ENCODE measurements around the gene USP32. TPM values are rescaled to one million over a fixed set of nuclear protein-coding genes. Genes with fewer than 3 reads are reported as not detected.

Gene USP32
- total RNA-seq, 1 experiment from 2014 or later: 103 TPM

- no peaks in the 10 kb centered on the region; the same call in 1 of the 2 replicates for H3K36me3 Mint-ChIP-seq
- CTCF ChIA-PET: interaction anchor here (1.5 kb wide), 1 partner anchor 74 kb away, joined by 3 read pairs; no protein-coding TSS in a partner anchor
- peak; percentile 60 for ATAC-seq
- TF ChIP-seq USF2 (CRISPR knock-in tag; IDR thresholded peaks at IDR 0.05) (0 out of 2 replicates have a peak, but pooled peaks have one; percentile 17), ZBTB21 (CRISPR knock-in tag; IDR thresholded peaks at IDR 0.05; ENCODE audit: borderline replicate concordance) (no peak)
- H3K4me1 Mint-ChIP-seq: peaks cover 29% of the 10 kb centered on the region
- no peak overlapping the region for H3K4me3 Mint-ChIP-seq
- no peaks in the 10 kb centered on the region for H3K27me3 Mint-ChIP-seq (ENCODE audit: low read depth)
- DNase-seq (ENCODE audit: low spot score): no peak
- H3K9me3 Mint-ChIP-seq: no peaks in the 10 kb centered on the region
- peak overlapping the region; percentile 26; the same call in 1 of the 2 replicates for H3K27ac Mint-ChIP-seq
- POLR2A ChIA-PET: no interaction called here
Measured at GRCh38 chr17:60305141-60305540, 86.8 kb downstream of the USP32 start.

GRCh38 chr17:60304502-60304901 is 87.4 kb downstream of the USP32 start:
- Mint-ChIP-seq H3K4me1 (peaks cover 29% of the 10 kb centered on the region), H3K9me3 (no peaks in the 10 kb centered on the region), H3K27me3 (ENCODE audit: low read depth) (no peaks in the 10 kb centered on the region), H3K4me3 (no peak overlapping the region), H3K27ac (no peak overlapping the region), H3K36me3 (no peaks in the 10 kb centered on the region; the same call in 1 of the 2 replicates)
- no peak for DNase-seq (ENCODE audit: low spot score)
- TF ChIP-seq SMAD3 (CRISPR knock-in tag; IDR thresholded peaks at IDR 0.05; ENCODE audit: borderline replicate concordance) (no peak), ZNF396 (CRISPR knock-in tag; IDR thresholded peaks at IDR 0.05; ENCODE audit: borderline replicate concordance) (no peak), E2F1 (CRISPR knock-in tag; IDR thresholded peaks at IDR 0.05) (no peak), ZNF263 (CRISPR knock-in tag; IDR thresholded peaks at IDR 0.05; ENCODE audit: low read depth) (no peak), NR2C2 (CRISPR knock-in tag; IDR thresholded peaks at IDR 0.05) (no peak), ETV6 (CRISPR knock-in tag; IDR thresholded peaks at IDR 0.05) (no peak), IRF1 (CRISPR knock-in tag; IDR thresholded peaks at IDR 0.05) (no peak), STAT6 (CRISPR knock-in tag; conservative IDR thresholded peaks at IDR 0.05; ENCODE audit: low read depth) (no peak), ELF4 (CRISPR knock-in tag; IDR thresholded peaks at IDR 0.05; ENCODE audit: low read depth) (no peak), ZBTB21 (CRISPR knock-in tag; IDR thresholded peaks at IDR 0.05; ENCODE audit: borderline replicate concordance) (no peak), E2F4 (CRISPR knock-in tag; IDR thresholded peaks at IDR 0.05; ENCODE audit: borderline replicate concordance, low read depth) (no peak), NR1H2 (CRISPR knock-in tag; IDR thresholded peaks at IDR 0.05) (no peak)
- CTCF ChIA-PET: interaction anchor here (1.5 kb wide), 1 partner anchor 73 kb away, joined by 3 read pairs; no protein-coding TSS in a partner anchor
- ATAC-seq: no peak
- POLR2A ChIA-PET: no interaction called here

- CTCF ChIA-PET: interaction anchor here (0.9 kb wide), 1 partner anchor 839 kb away, joined by 3 read pairs; no protein-coding TSS in a partner anchor
- H3K27me3 Mint-ChIP-seq (ENCODE audit: low read depth): no peaks in the 10 kb centered on the region
- H3K4me3 Mint-ChIP-seq: no peak overlapping the region
- POLR2A ChIA-PET: no interaction called here
- no peaks in the 10 kb centered on the region for H3K36me3 Mint-ChIP-seq
- peak overlapping the region; percentile 59 for H3K27ac Mint-ChIP-seq
- H3K9me3 Mint-ChIP-seq: no peaks in the 10 kb centered on the region
- H3K4me1 Mint-ChIP-seq: peaks cover 29% of the 10 kb centered on the region
- DNase-seq (ENCODE audit: low spot score) (no peak), ATAC-seq (no peak)
- TF ChIP-seq RORB (CRISPR knock-in tag; IDR thresholded peaks at IDR 0.05) (no peak), NFATC4 (CRISPR knock-in tag; IDR thresholded peaks at IDR 0.05) (no peak), ZNF121 (CRISPR knock-in tag; IDR thresholded peaks at IDR 0.05) (no peak), ATF3 (CRISPR knock-in tag; conservative IDR thresholded peaks at IDR 0.05) (no peak), ZNF423 (CRISPR knock-in tag; IDR thresholded peaks at IDR 0.05) (no peak), JUN (CRISPR knock-in tag; IDR thresholded peaks at IDR 0.05) (no peak), GTF2I (CRISPR knock-in tag; conservative IDR thresholded peaks at IDR 0.05) (no peak)
Measured at GRCh38 chr17:60303406-60304099, 88.4 kb downstream of the USP32 start.

All from WTC11 (cell line).